Measurements from ENCODE around the gene RUNX2. TPM values are rescaled to one million over a fixed set of nuclear protein-coding genes. Genes with fewer than 3 reads are reported as not detected.

RUNX2 gene
- total and polyA plus RNA-seq, 2 donors from 2014 or later = 2.3 to 4.7 TPM

DNA sequence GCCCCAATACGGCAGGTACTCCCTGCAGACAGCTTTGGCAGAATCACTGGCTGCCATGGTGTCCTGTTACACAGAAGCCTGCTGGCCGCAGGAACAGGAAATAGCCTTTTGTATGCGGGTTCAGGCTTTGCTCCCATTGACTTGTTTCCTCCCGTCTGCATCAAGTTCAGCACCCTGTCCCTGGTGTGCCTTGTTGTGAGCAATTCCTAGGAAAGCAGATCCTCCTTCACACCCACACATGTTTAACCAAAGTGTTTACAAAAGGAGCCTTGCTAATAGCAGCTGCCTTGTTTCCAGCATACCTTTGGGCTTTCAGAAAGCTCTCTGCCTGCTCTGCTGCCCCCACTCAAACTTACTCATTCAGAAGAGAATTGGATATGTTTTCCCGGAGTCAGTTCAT, 176.8 kb downstream of the RUNX2 start:
- Histone ChIP-seq H3K9ac (ENCODE audit: low read length in 3 of 3) (no peak overlapping the region), H3K4me1 (ENCODE audit: control insufficient read depth in 2 of 3, insufficient read depth in 2 of 3, low read depth in 1 of 3, low read length in 3 of 3) (peaks cover 0 to 4% (median 0%) of the 10 kb centered on the region in 3 donors), H3K27ac (ENCODE audit: low read depth in 2 of 2, low read length in 2 of 2) (no peak overlapping the region), H3K9me3 (ENCODE audit: control insufficient read depth in 2 of 3, insufficient read depth in 1 of 3, low read length in 3 of 3) (no peaks in the 10 kb centered on the region), H3K36me3 (ENCODE audit: control insufficient read depth in 2 of 3, insufficient read depth in 3 of 3, low read length in 3 of 3) (no peaks in the 10 kb centered on the region), H3K4me3 (ENCODE audit: low read length in 3 of 3) (no peak overlapping the region), H3K27me3 (ENCODE audit: control insufficient read depth, insufficient read depth, low read length) (no peaks in the 10 kb centered on the region)
- DNase-seq (peak in 4 of 5 donors; percentile 74 to 86 (median 80)), FAIRE-seq (no peak)
- intact Hi-C loops (cut with DNase I) = no loop called here
- TF ChIP-seq, protein P1, sequence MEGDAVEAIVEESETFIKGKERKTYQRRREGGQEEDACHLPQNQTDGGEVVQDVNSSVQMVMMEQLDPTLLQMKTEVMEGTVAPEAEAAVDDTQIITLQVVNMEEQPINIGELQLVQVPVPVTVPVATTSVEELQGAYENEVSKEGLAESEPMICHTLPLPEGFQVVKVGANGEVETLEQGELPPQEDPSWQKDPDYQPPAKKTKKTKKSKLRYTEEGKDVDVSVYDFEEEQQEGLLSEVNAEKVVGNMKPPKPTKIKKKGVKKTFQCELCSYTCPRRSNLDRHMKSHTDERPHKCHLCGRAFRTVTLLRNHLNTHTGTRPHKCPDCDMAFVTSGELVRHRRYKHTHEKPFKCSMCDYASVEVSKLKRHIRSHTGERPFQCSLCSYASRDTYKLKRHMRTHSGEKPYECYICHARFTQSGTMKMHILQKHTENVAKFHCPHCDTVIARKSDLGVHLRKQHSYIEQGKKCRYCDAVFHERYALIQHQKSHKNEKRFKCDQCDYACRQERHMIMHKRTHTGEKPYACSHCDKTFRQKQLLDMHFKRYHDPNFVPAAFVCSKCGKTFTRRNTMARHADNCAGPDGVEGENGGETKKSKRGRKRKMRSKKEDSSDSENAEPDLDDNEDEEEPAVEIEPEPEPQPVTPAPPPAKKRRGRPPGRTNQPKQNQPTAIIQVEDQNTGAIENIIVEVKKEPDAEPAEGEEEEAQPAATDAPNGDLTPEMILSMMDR (IDR thresholded peaks at IDR 0.05; ENCODE audit: borderline replicate concordance, extremely low read depth, insufficient read depth) = no peak

DNA sequence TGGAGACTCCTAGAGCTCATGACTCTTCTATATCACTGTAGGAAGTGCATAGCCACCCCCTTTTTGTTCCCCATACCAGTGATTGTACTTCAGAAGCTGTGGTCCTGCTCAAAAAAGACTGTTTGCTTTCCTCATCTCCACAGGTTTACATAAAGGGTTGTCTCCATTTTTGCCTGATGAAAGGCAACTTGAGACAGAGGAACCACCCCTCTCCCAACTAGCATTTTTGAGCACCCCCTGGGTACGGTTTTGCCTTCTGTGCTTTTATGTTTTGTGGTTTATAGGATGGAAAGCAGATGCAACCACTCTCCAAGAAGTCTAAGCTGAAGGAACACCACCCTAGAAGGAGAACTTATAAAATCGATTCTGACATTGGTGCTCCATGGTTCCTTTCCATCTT, 177.3 kb downstream of the RUNX2 start:
- TF ChIP-seq, protein P1 (IDR thresholded peaks at IDR 0.05; ENCODE audit: borderline replicate concordance, extremely low read depth, insufficient read depth) = no peak
- no peaks in the 10 kb centered on the region for H3K9me3 ChIP-seq (ENCODE audit: control insufficient read depth in 2 of 3, insufficient read depth in 1 of 3, low read length in 3 of 3)
- peaks cover 0 to 4% (median 0%) of the 10 kb centered on the region in 3 donors for H3K4me1 ChIP-seq (ENCODE audit: control insufficient read depth in 2 of 3, insufficient read depth in 2 of 3, low read depth in 1 of 3, low read length in 3 of 3)
- DNase-seq = no peak
- H3K4me3 ChIP-seq (ENCODE audit: low read length in 3 of 3) = no peak overlapping the region
- H3K36me3 ChIP-seq (ENCODE audit: control insufficient read depth in 2 of 3, insufficient read depth in 3 of 3, low read length in 3 of 3) = no peaks in the 10 kb centered on the region
- H3K27ac ChIP-seq (ENCODE audit: low read depth in 2 of 2, low read length in 2 of 2) = no peak overlapping the region
- no peaks in the 10 kb centered on the region for H3K27me3 ChIP-seq (ENCODE audit: control insufficient read depth, insufficient read depth, low read length)
- intact Hi-C loops (cut with DNase I) = no loop called here
- no peak overlapping the region for H3K9ac ChIP-seq (ENCODE audit: low read length in 3 of 3)
- no peak for FAIRE-seq

DNA sequence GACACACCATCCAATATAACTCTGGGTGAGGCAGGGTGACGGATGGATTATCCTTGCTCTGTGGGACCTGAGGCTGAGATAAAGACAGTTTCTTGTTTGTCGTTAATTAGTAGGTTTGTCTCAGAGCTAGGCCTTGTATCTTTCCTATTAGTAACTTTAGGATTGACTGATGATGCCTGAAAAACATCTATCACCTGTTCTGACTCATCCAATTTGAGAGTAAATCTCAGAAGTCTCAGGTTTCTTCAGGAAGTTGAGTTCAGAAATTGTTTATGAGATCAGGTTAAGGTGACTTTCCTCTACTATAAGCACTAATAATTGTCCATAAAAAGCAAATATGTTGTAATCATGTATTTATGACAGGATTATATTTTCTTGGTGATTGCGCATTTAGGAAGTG, 179.1 kb downstream of the RUNX2 start:
- TF ChIP-seq, protein P1 (IDR thresholded peaks at IDR 0.05; ENCODE audit: borderline replicate concordance, extremely low read depth, insufficient read depth) = no peak
- Histone ChIP-seq H3K9ac (ENCODE audit: low read length in 3 of 3) (no peak overlapping the region), H3K27me3 (ENCODE audit: control insufficient read depth, insufficient read depth, low read length) (no peaks in the 10 kb centered on the region), H3K4me1 (ENCODE audit: control insufficient read depth in 2 of 3, insufficient read depth in 2 of 3, low read depth in 1 of 3, low read length in 3 of 3) (peaks cover 0 to 4% (median 0%) of the 10 kb centered on the region in 3 donors), H3K27ac (ENCODE audit: low read depth in 2 of 2, low read length in 2 of 2) (no peak overlapping the region), H3K4me3 (ENCODE audit: low read length in 3 of 3) (no peak overlapping the region), H3K9me3 (ENCODE audit: control insufficient read depth in 2 of 3, insufficient read depth in 1 of 3, low read length in 3 of 3) (no peaks in the 10 kb centered on the region), H3K36me3 (ENCODE audit: control insufficient read depth in 2 of 3, insufficient read depth in 3 of 3, low read length in 3 of 3) (no peaks in the 10 kb centered on the region)
- FAIRE-seq = no peak
- no peak for DNase-seq
- intact Hi-C loops (cut with DNase I) = no loop called here

DNA sequence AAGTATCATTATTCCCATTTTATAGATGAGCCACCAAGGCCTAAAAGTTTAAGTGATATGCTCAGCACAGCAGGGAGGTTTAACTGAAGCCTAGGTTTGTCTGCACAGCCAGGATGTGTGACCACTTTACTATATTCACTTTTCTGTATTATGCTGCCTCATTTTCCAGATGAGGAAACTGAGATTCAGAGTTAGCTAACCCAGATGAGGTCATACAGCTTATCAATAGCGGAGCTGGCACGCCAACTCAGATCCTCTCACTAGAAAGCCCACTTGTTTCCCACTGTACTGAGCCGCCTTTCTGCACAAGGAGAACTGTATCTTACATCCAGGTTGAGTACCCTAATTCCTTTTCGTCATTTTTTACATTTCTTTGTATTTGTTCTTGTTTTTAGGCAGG, 181.3 kb downstream of the RUNX2 start:
- intact Hi-C loops (cut with DNase I) = no loop called here
- Histone ChIP-seq H3K4me1 (ENCODE audit: control insufficient read depth in 2 of 3, insufficient read depth in 2 of 3, low read depth in 1 of 3, low read length in 3 of 3) (peaks cover 0 to 4% (median 0%) of the 10 kb centered on the region in 3 donors), H3K27me3 (ENCODE audit: control insufficient read depth, insufficient read depth, low read length) (no peaks in the 10 kb centered on the region), H3K9me3 (ENCODE audit: control insufficient read depth in 2 of 3, insufficient read depth in 1 of 3, low read length in 3 of 3) (no peaks in the 10 kb centered on the region), H3K4me3 (ENCODE audit: low read length in 3 of 3) (no peak overlapping the region), H3K9ac (ENCODE audit: low read length in 3 of 3) (no peak overlapping the region), H3K36me3 (ENCODE audit: control insufficient read depth in 2 of 3, insufficient read depth in 3 of 3, low read length in 3 of 3) (no peaks in the 10 kb centered on the region), H3K27ac (ENCODE audit: low read depth in 2 of 2, low read length in 2 of 2) (no peak overlapping the region)
- TF ChIP-seq, protein P1 (IDR thresholded peaks at IDR 0.05; ENCODE audit: borderline replicate concordance, extremely low read depth, insufficient read depth) = no peak
- DNase-seq (no peak), FAIRE-seq (no peak)
